ENCODE measurements around the gene LRCH1. TPM values are rescaled to one million over a fixed set of nuclear protein-coding genes. Genes with fewer than 3 reads are reported as not detected.

Gene LRCH1
- total RNA-seq, 1 experiment from 2014 or later = 11.8 TPM

DNA sequence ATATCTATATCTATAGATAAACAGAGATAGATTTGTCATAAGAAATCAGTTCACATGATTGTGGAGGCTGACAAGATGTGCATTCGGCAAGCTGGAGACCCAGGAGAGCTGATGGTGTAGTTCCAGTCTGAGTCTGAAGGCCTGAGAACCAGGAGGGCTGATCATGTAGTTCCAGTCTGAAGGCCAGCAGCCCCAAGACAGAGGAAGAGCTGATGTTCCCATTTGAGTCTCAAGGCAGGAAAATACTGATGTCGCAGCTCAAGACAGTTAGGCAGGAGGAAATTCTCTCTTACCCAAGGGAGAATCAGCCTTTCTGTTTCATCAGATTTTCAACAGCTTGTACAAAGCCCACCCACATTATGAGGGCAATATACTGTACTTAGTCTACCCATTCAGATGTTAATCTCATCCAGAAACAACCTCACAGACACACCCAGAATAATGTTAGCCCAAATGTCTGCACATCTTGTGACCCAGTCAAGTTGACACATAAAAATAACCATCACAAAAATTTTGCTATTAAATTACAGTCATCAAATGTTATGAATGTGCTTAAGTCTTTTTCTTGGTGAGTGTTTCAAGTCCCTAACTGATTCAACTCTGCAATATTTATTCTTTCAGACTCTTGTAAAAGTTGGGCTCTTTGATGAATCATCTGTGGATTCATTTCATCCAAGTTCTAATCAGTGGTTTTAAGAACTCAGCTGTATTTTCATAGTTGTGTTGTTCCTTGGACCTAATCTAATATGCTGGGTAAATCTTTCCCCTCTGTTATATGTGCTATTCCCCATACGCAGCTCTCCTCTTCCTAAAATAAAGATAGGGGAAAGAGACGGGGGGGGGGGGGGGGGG, 22.7 kb upstream of the LRCH1 start (continued):
- TF ChIP-seq NR2C2 (CRISPR knock-in tag; IDR thresholded peaks at IDR 0.05) = no peak
- no peak for TF ChIP-seq ZNF671 (CRISPR knock-in tag; IDR thresholded peaks at IDR 0.05)
- TF ChIP-seq ZNF232 (CRISPR knock-in tag; IDR thresholded peaks at IDR 0.05) = no peak
- TF ChIP-seq CTCF (IDR thresholded peaks at IDR 0.05) = no peak
- no peak for TF ChIP-seq GABPB1 (CRISPR knock-in tag; IDR thresholded peaks at IDR 0.05)
- no peak for TF ChIP-seq ATF3 (CRISPR knock-in tag; conservative IDR thresholded peaks at IDR 0.05)
- no peak for TF ChIP-seq ATF2 (CRISPR knock-in tag; IDR thresholded peaks at IDR 0.05; ENCODE audit: borderline replicate concordance, low read depth)

GRCh38 chr13:46531953-46532352, 21.0 kb upstream of the LRCH1 start:
- DNase-seq (ENCODE audit: low spot score) = no peak
- H3K9me3 Mint-ChIP-seq = no peaks in the 10 kb centered on the region
- no peaks in the 10 kb centered on the region for H3K4me1 Mint-ChIP-seq
- CTCF ChIA-PET = no interaction called here
- no peak overlapping the region for H3K4me3 Mint-ChIP-seq
- POLR2A ChIA-PET = interaction anchor here (0.7 kb wide), 1 partner anchor 950 kb away, joined by 3 read pairs; no protein-coding TSS in a partner anchor
- H3K27me3 Mint-ChIP-seq (ENCODE audit: low read depth) = no peaks in the 10 kb centered on the region
- H3K27ac Mint-ChIP-seq = no peak overlapping the region
- H3K36me3 Mint-ChIP-seq = no peaks in the 10 kb centered on the region
- ATAC-seq = no peak
- TF ChIP-seq ZNF232 (CRISPR knock-in tag; IDR thresholded peaks at IDR 0.05) = no peak

- Mint-ChIP-seq H3K9me3 (no peaks in the 10 kb centered on the region), H3K27me3 (ENCODE audit: low read depth) (no peaks in the 10 kb centered on the region), H3K4me1 (no peaks in the 10 kb centered on the region), H3K27ac (no peak overlapping the region), H3K36me3 (no peaks in the 10 kb centered on the region), H3K4me3 (no peak overlapping the region)
- no peak for DNase-seq (ENCODE audit: low spot score)
- no peak for ATAC-seq
- no peak for TF ChIP-seq ZNF317 (CRISPR knock-in tag; IDR thresholded peaks at IDR 0.05; ENCODE audit: borderline replicate concordance, low read depth)
- CTCF ChIA-PET = interaction anchor here (1.6 kb wide), 1 partner anchor 17 kb away, joined by 6 read pairs; no protein-coding TSS in a partner anchor
- POLR2A ChIA-PET = interaction anchor here (0.6 kb wide), 1 partner anchor 54 kb away, joined by 6 read pairs; no protein-coding TSS in a partner anchor
These were observed 18.0 kb upstream of the LRCH1 start for GRCh38 chr13:46535002-46535401.

DNA sequence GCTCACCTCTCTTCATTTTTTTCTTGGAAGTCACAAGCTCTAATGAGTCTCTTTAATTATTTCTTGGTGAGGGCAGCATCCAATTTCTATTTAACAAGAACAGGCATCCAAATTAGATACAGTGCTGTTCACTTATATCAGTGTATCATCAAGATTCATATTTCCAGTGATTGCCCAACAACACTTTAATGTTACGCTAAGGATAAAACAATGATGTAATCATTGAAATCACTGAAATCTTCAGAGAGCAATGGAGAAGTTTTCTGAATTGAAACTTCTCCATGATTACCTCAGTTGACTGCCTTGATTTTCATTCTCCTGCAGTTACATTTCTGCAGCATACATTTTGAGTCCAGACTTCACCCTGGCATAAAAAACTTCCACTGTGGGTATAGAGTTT, 17.1 kb upstream of the LRCH1 start:
- Mint-ChIP-seq H3K27me3 (ENCODE audit: low read depth) (no peaks in the 10 kb centered on the region), H3K4me1 (no peaks in the 10 kb centered on the region), H3K36me3 (no peaks in the 10 kb centered on the region), H3K27ac (no peak overlapping the region), H3K9me3 (no peaks in the 10 kb centered on the region), H3K4me3 (no peak overlapping the region)
- DNase-seq (ENCODE audit: low spot score) = no peak
- ChIA-PET POLR2A (no interaction called here), CTCF (interaction anchor here (1.6 kb wide), 1 partner anchor 16 kb away, joined by 6 read pairs; no protein-coding TSS in a partner anchor)
- ATAC-seq = no peak
- TF ChIP-seq, protein P1, sequence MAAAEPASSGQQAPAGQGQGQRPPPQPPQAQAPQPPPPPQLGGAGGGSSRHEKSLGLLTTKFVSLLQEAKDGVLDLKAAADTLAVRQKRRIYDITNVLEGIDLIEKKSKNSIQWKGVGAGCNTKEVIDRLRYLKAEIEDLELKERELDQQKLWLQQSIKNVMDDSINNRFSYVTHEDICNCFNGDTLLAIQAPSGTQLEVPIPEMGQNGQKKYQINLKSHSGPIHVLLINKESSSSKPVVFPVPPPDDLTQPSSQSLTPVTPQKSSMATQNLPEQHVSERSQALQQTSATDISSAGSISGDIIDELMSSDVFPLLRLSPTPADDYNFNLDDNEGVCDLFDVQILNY (CRISPR knock-in tag; IDR thresholded peaks at IDR 0.05) = no peak
- TF ChIP-seq SOX15 (CRISPR knock-in tag; IDR thresholded peaks at IDR 0.05) = no peak
- no peak for TF ChIP-seq ZBTB21 (CRISPR knock-in tag; IDR thresholded peaks at IDR 0.05; ENCODE audit: borderline replicate concordance)
- no peak for TF ChIP-seq PRDM15 (CRISPR knock-in tag; IDR thresholded peaks at IDR 0.05)
- no peak for TF ChIP-seq OVOL2 (CRISPR knock-in tag; IDR thresholded peaks at IDR 0.05; ENCODE audit: borderline replicate concordance)
- TF ChIP-seq CBFB (CRISPR knock-in tag; IDR thresholded peaks at IDR 0.05; ENCODE audit: low read depth) = no peak
- TF ChIP-seq TEAD1 (CRISPR knock-in tag; IDR thresholded peaks at IDR 0.05) = no peak
- no peak for TF ChIP-seq ATF1 (CRISPR knock-in tag; IDR thresholded peaks at IDR 0.05)
- TF ChIP-seq ZNF263 (CRISPR knock-in tag; IDR thresholded peaks at IDR 0.05; ENCODE audit: low read depth) = no peak
